MM.1S (cell line): ENCODE data around the gene CUL7.

ENCODE experiments used
- CTCF ChIP-seq: fragments of 300-600 bp; sonication (generic); IDR thresholded peaks from 2 replicates; pipeline ENCODE4 v1.5.1; 2016; ENCODE audit warnings: antibody characterized with exemption, low read length, mixed read lengths
- EZH2 ChIP-seq: fragments of 300-600 bp; sonication (generic); optimal IDR thresholded peaks from 2 replicates; pipeline ENCODE3; 2017; ENCODE audit warnings: low read depth, mild to moderate bottlenecking, antibody characterized with exemption, low read length, mixed read lengths

- no peak for TF ChIP-seq CTCF
- no peak for TF ChIP-seq EZH2
These were observed 34.5 kb downstream of the CUL7 start for GRCh38 chr6:43019152-43019551.
